Left ventricle myocardium inferior (tissue), 1 donor: ENCODE measurements around the gene ACTN1. TPM values are rescaled to one million over a fixed set of nuclear protein-coding genes. Genes with fewer than 3 reads are reported as not detected.

Source experiments
- DNase-seq: peaks from one replicate; pipeline ENCODE4 v3.0.0-alpha.2; 2020
- H3K27ac ChIP-seq: fragments of 200-600 bp; replicated peaks from 2 replicates; pipeline ENCODE4 v1.8.0; 2021
- H3K27me3 ChIP-seq: fragments of 200-600 bp; 2 replicates; pipeline ENCODE4 v1.8.0; 2021; ENCODE audit warnings: low read depth
- H3K36me3 ChIP-seq: fragments of 200-600 bp; 2 replicates; pipeline ENCODE4 v1.8.0; 2021
- H3K4me1 ChIP-seq: fragments of 200-600 bp; 2 replicates; pipeline ENCODE4 v1.8.0; 2021
- H3K4me3 ChIP-seq: fragments of 200-600 bp; 2 replicates; pipeline ENCODE4 v1.8.0; 2021; ENCODE audit warnings: mild to moderate bottlenecking, moderate library complexity
- H3K9me3 ChIP-seq: fragments of 200-600 bp; replicated peaks from 2 replicates; pipeline ENCODE4 v1.8.0; 2021
- intact Hi-C: fragments of 100-400 bp; cut with micrococcal nuclease; formaldehyde crosslinking; loops from one replicate; pipeline ENCODE4 v1.11.0; 2022
- total RNA-seq: library from RNA; stranded (reverse); fragmentation: NEBNext Ultra II Directional; extraction: Animal tissue kit (Norgen Biotek cat#: 25700); gene quantifications from one replicate; pipeline ENCODE4 v1.2.1, GENCODE V29; 2021
- TF ChIP-seq, protein P1 (sequence below): fragments of 200-600 bp; IDR thresholded peaks from 2 replicates; pipeline ENCODE4 v1.8.0; 2021; ENCODE audit warnings: antibody characterized with exemption, mild to moderate bottlenecking, borderline replicate concordance
- donor health status: DM: no; HTN: yes; CAD: no; lungs with severe emphysema.

The ACTN1 gene
- total RNA-seq, 1 donor from 2014 or later: 75.4 TPM

DNA sequence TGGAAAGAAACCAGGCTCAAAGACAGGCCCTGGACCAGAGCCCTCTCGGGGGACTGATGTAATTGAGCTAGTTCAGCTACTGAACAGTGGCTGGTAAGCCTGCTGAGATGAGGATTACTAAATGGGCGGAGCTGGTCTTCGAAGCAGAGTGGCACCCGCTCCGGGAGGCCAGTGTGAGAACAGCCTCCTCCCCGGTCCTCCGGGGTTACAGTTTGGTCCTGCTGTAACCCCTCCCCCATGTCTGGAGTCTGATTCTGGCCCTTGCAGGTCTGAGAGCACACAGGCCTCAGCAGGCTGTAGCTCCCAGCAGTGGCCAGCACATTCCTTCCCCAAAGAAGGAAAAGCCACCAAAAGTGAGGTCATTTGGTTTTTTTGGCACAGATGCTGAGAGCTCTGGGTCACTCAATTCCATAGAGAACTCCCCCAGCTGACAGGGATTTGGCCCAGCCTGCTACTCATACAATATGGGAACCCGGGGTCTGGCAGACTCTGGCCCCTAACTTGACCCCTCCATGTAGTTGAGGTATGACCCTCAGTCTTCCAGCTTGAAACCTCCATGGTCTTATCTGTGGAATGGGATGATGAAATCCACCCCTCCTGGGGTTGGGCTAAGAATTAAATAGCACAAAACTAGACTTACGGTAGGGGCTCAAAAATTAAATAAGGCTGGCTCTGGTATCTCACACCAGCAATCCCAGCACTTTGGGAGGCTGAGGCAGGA is 39.0 kb downstream of the ACTN1 start:
- DNase-seq: peak; percentile 80
- H3K27me3 ChIP-seq: no peaks in the 10 kb centered on the region
- H3K36me3 ChIP-seq: no peaks in the 10 kb centered on the region
- TF ChIP-seq, protein P1, sequence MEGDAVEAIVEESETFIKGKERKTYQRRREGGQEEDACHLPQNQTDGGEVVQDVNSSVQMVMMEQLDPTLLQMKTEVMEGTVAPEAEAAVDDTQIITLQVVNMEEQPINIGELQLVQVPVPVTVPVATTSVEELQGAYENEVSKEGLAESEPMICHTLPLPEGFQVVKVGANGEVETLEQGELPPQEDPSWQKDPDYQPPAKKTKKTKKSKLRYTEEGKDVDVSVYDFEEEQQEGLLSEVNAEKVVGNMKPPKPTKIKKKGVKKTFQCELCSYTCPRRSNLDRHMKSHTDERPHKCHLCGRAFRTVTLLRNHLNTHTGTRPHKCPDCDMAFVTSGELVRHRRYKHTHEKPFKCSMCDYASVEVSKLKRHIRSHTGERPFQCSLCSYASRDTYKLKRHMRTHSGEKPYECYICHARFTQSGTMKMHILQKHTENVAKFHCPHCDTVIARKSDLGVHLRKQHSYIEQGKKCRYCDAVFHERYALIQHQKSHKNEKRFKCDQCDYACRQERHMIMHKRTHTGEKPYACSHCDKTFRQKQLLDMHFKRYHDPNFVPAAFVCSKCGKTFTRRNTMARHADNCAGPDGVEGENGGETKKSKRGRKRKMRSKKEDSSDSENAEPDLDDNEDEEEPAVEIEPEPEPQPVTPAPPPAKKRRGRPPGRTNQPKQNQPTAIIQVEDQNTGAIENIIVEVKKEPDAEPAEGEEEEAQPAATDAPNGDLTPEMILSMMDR: no peak
- intact Hi-C loops: no loop called here
- H3K4me1 ChIP-seq: peaks cover 100% of the 10 kb centered on the region
- no peak overlapping the region for H3K4me3 ChIP-seq
- no peaks in the 10 kb centered on the region for H3K9me3 ChIP-seq
- peak overlapping the region; percentile 87 for H3K27ac ChIP-seq

DNA sequence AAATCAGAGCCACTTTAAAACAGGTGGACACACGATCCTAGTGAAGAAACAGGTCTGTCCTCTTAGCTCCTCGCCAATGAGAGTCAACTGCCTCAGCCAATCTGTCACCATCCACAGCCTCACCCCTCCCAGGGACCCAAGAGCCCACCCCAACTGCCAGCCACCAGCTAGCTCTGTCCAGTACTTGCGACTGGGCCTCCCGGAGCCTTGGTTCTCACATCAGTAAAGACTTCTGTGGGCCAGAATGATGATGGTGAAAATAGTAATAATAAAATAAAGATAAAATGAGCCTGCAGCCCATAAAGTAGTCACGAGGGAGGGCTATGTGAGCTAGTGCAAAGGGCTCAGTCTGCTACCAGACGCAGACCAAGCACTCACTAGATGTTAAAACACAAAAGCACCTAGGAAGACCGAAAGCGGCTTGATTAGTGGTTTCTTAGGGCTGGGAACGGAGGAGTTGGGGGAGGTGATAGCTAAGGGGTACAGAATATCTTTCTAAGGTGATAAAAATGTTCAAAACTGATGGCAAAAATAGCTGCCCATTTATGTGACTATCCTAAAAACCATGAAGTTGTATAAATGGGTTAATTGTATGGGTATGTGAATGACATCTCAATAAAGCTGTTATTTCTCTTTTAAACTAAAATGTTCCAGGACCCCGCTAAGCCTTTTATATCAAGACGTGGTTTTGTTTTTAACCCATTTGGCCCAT is 39.8 kb downstream of the ACTN1 start:
- peaks cover 97% of the 10 kb centered on the region for H3K4me1 ChIP-seq
- peak; percentile 13 for DNase-seq
- intact Hi-C loops: no loop called here
- H3K27me3 ChIP-seq: no peaks in the 10 kb centered on the region
- H3K27ac ChIP-seq: peak overlapping the region; percentile 87
- no peak overlapping the region for H3K4me3 ChIP-seq
- H3K36me3 ChIP-seq: no peaks in the 10 kb centered on the region
- TF ChIP-seq, protein P1: no peak
- no peaks in the 10 kb centered on the region for H3K9me3 ChIP-seq

DNA sequence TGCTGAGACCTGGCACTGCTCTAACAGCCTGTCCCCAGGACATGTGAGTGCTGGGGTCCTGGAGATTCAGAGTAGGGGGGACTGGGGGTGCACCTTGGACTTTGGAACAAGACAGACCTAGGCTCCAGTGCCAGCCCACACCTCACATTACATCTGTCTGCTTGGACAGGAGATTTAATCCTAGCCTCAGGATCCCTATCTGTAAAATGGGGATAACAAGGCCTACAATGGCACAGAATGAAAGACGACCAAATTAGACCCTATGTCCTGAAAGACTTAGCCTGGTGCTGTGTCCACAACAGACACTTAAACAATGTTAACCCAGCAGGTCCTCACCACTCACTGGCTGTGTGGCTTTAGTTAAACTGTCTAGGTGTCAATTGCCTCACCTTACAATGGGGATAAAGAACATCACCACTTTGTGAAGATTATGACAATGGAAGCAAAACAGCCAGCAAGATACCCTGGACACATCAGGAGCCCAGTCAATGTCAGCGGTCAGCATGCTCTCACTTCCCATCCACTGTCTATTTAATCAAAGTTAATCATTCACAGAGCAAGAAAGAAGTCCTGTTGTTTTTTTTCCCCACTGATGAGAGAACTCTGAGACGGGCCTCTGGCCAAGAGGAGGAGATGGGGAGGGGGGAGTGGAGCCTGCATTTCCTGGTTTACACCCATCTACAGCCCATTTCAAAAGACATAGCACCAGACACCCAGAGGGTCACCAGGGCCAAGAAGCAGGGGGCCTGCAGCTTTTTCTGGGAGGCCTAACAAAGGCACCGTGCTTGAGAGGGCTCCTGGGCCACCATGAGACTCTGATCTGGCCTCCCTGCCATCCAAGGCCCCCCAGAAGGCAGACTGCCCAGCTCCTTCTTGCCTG is 40.6 kb downstream of the ACTN1 start:
- H3K4me1 ChIP-seq: peaks cover 89% of the 10 kb centered on the region
- no peaks in the 10 kb centered on the region for H3K36me3 ChIP-seq
- intact Hi-C loops: no loop called here
- no peak for DNase-seq
- TF ChIP-seq, protein P1: no peak
- H3K27ac ChIP-seq: peak overlapping the region; percentile 87
- H3K4me3 ChIP-seq: no peak overlapping the region
- H3K27me3 ChIP-seq: no peaks in the 10 kb centered on the region
- H3K9me3 ChIP-seq: no peaks in the 10 kb centered on the region

GRCh38 chr14:68937471-68938270 is 41.4 kb downstream of the ACTN1 start:
- peak; percentile 58 for DNase-seq
- intact Hi-C loops: no loop called here
- Histone ChIP-seq H3K4me3 (no peak overlapping the region), H3K27me3 (no peaks in the 10 kb centered on the region), H3K36me3 (no peaks in the 10 kb centered on the region), H3K27ac (peak overlapping the region; percentile 87), H3K9me3 (no peaks in the 10 kb centered on the region), H3K4me1 (peaks cover 82% of the 10 kb centered on the region)
- TF ChIP-seq, protein P1: peak; percentile 52

DNA sequence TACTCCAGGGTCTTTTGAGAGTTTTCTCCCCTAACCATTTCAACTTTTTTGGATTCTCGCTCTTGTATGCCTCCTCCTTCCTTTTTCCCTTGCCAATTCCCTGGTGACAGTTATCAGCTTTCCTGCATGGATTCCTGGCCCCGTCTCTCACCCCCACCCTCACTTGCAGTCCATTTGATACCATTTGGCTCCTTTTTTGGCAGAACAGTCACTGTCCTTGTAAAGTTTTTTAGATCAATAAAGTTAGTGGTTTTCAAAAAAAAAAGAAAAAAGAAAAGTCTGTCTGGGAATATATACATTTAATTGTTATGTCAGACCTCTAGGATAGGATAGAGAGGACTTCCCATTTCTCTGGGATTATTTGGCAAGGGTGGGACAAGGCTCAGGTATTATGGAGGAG is 42.1 kb downstream of the ACTN1 start:
- H3K36me3 ChIP-seq: no peaks in the 10 kb centered on the region
- no peak for DNase-seq
- no peaks in the 10 kb centered on the region for H3K27me3 ChIP-seq
- no peaks in the 10 kb centered on the region for H3K9me3 ChIP-seq
- H3K4me1 ChIP-seq: peaks cover 82% of the 10 kb centered on the region
- TF ChIP-seq, protein P1: no peak
- H3K4me3 ChIP-seq: peak overlapping the region; percentile 0
- H3K27ac ChIP-seq: peak overlapping the region; percentile 87
- intact Hi-C loops: no loop called here
